ENCODE measurements around the gene TBC1D5. TPM values are rescaled to one million over a fixed set of nuclear protein-coding genes. Genes with fewer than 3 reads are reported as not detected.

Gene TBC1D5
- total RNA-seq, 2 donors from 2014 or later: 45.3 to 53.7 TPM

DNA sequence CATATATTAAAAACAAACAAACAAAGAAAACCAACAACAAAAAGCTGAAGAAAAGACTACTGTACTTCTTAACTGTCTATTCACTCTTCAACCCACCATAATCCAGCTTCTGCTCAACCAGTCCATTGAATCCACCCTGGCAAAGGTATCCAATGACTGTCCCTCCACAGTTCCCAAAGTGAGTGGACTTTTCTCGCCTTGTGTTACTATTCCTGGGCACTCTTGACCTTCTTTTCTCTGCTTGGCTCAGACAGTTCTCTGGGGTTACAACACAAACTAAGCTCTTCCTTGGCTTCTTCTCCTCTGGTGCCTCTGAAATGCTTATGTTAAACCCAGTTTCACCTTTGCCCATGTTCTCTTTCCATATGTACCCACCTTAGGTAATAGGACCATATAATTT, 437.5 kb downstream of the TBC1D5 start:
- no peak for DNase-seq (ENCODE audit: low spot score)
- intact Hi-C loops (cut with DNase I): no loop called here

DNA sequence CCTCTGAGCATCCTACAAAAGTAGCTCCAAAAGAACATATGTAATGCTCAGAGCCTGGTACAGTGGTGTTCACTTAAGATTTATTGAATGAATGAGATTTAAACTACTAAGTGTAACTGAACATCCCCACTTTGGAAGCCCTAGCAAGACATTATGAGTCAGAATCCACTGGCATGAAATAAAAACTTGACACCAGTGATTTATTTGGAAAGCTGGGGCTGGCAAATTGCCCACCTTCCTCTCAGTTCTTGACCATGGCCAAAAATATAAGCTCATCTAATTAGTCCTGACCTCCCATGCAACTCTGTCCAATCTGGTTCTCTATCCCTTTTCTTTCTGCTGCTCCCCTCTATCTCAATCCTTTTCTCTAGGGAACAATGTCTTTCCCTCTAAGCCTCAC, 439.7 kb downstream of the TBC1D5 start:
- DNase-seq (ENCODE audit: low spot score): no peak
- intact Hi-C loops (cut with DNase I): no loop called here

DNA sequence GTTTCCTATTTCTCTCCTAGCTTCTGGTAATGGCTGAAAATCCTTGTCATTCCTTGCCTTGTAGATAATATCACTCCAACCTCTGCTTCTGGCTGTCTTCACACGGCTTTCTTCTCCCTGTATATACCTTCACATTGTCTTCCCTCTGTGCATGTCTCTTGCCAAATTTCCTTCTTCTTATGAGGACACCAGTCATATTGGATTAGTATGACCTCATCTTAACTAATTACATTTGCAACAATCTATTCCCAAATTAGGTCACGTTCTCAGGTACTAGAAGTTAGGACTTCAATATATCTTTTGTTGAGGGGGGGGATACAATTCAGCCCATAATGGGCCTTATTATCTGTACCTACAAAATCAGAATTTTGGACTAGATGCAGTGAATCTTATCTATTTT, 440.3 kb downstream of the TBC1D5 start:
- no peak for DNase-seq (ENCODE audit: low spot score)
- intact Hi-C loops (cut with DNase I): no loop called here

DNA sequence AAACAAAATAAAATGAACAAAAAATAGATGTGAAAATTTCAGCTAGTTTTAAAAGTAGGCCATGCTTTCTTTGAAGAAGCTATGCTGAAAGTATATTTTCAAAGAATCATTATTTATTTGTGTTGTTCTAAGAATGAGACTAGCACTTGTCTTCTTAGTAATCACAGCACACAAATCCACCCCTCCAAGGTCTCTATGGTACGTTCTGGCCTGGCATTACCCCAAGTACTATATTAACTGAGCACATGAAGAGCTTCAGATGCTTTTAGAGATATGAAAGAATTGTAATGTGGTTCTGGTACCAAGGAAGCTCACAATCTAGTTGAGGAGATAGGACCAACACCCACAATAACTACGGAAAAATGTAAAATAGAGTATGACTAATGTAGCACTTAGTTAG, 441.2 kb downstream of the TBC1D5 start:
- intact Hi-C loops (cut with DNase I): no loop called here
- DNase-seq (ENCODE audit: low spot score): no peak

DNA sequence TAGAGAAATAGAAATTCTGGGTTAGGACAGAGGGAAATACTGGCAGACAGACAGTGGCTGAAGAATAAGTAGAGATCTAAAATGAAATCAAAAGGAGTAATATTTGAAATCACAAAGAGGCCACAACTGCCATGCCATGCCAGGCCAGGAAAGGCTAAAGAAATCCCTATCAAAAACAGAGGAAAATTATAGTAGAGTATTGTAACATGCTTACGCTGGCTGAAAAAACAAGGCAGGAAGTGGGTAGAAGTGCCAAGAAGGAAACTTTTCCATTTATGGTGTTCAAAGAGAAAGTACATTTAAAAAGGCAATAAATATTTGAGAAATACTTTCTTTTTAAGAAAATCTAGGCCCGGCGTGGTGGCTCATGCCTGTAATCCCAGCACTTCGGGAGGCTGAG, 442.0 kb downstream of the TBC1D5 start:
- DNase-seq (ENCODE audit: low spot score): no peak
- intact Hi-C loops (cut with DNase I): no loop called here

DNA sequence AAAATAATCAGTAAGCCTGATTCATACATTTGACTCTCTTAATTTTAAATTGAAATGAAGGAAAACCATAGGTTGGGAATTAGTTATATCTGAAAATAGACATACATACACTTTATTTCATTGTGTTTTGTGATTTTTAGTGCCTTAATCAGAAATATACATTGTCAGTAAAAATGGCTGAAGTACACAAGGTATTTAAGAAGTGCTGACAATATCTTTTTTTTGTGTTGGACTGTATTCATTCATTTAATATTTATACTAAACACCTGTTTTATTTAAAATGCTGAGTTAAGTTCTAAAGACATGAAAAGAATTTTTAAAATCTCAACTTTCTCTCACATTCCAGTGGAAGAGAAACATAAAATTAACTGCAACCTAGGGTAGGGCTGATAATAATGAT, 444.4 kb downstream of the TBC1D5 start:
- intact Hi-C loops (cut with DNase I): no loop called here
- no peak for DNase-seq (ENCODE audit: low spot score)

DNA sequence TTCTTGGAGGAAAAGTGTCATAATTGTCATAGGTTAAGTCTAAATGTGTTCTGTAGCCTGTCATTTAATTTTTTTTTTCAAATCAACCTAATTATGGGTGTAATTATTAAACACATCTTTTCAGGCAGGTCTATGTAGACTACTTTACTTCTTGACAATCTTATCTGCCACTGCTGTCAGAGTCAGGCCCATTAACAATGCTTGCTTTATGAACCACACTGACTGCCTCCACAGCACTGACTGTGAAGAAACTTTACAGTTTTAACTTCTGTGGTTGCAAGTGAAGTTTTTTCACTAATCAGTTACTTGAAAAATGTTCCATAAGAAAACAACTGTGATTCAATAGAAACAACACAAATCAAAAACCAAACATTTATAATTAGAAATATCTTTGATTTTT, 449.9 kb downstream of the TBC1D5 start:
- intact Hi-C loops (cut with DNase I): no loop called here
- no peak for DNase-seq (ENCODE audit: low spot score)

DNA sequence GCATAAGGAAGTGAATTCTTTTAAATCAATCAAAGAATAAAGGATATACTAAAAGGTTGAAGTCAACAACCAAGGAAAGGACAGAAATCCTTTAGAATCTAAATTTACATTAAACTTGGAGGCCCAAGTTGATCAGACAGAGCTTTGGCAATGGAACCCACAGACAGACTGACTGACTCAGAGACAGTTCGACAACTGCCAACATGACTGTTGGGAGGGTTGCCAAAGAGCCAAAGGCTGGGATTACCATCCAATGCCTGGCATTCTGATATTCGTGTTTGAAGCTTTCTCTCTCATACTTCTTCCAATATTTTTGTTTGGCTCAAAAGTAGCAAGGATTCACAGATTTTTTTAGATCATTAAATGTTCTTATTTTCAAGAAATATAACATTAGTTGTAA, 451.5 kb downstream of the TBC1D5 start:
- intact Hi-C loops (cut with DNase I): no loop called here
- DNase-seq (ENCODE audit: low spot score): no peak

DNA sequence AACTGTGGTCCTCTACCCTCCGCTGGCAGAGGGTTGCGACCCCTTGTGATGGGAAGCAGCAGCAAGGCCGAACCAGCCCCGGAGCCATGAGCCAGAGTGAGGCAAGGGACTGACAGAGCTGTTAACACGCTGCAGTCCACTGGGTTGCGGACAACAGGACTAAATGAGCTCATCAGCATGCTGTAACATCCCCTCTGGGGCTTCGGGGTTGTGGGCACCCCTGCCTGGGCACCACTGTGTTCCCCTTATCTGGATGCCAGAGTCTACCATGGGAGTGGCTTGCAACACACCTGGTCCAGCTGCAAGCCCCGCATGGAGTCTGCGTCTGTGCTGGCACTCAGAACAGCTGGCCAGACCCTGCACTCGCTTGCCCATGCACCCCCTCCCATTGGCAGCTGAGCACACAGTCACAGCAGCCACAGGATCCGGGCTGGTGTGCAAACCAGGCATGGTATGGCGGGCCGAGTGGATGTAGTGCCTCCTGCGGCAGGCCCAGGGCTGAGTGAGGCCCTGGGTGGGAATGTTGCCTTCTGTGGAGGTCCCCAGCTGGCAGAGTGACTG, 453.5 kb downstream of the TBC1D5 start:
- intact Hi-C loops (cut with DNase I): no loop called here
- no peak for DNase-seq (ENCODE audit: low spot score)

- intact Hi-C loops (cut with DNase I): no loop called here
These were observed 455.3 kb downstream of the TBC1D5 start for GRCh38 chr3:17287006-17287689.

DNA sequence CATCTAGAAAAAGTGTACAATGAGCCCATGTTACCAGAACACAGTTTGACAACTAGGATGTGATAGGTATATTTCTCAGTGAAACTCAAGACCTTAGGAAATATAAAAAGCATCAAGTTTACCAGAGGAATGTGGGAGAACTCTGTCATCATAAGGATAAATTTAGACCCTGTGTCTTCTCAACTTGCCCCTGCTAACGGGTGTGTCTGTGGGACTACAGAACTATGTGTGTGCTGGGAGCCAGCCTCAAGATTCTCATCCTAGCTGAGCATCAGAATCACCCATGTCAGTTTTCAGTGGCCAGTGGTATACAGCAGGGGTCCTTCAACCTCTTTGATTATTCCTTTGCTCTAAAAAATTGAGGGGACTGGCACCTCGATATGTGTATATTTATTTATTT, 464.4 kb downstream of the TBC1D5 start:
- intact Hi-C loops (cut with DNase I): no loop called here
- no peak for DNase-seq (ENCODE audit: low spot score)

More at GRCh38 chr3:17287006-17287689, 455.3 kb downstream of the TBC1D5 start:
- no peak for DNase-seq (ENCODE audit: low spot score)

DNA sequence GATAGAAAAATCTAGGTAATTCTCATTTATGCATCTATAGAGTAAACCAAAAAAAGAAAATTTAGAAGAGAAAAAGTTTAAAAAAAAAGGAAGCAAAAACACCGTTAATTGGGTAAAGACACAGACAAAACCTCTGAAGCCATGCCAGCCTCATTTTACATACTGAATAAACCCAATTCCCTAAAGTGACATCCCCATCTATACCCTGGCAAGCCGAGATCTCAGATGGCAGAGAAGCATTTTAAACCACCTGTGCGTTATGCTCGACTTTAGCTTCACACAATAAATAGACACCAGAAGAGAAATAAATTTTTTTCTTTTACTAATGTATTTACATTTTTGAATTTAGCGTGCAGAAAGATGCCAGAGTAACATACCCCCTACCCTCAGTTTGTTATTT, 475.6 kb downstream of the TBC1D5 start:
- intact Hi-C loops (cut with DNase I): loop anchor here in 1 of 2 donors (10.0 kb wide), 2 partner anchors 148 to 578 kb away; no protein-coding TSS in a partner anchor

GRCh38 chr3:17261627-17262369, 480.6 kb downstream of the TBC1D5 start:
- no peak for DNase-seq (ENCODE audit: low spot score)
- intact Hi-C loops (cut with DNase I): loop anchor here in 1 of 2 donors (10.0 kb wide), 2 partner anchors 153 to 583 kb away; no protein-coding TSS in a partner anchor

More for the DNA sequence above, 475.6 kb downstream of the TBC1D5 start:
- no peak for DNase-seq (ENCODE audit: low spot score)

DNA sequence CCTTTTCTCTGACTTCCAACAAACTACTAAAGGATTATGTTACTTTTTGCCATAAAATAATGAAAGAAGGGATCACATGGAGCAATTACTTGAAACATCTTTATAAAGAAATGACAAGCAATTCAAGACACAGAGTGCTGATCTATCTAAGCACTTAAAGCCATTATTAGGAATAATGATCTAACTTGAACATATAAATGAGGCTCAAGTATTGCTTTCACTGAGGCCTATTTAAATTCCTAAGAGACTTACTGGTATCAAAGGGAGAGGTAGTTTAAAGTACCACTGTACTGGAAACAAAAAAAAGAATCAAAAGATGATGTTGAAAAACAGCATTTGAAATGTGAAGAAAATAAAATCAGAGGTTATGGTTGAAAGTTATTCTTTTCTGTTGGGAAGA, 482.2 kb downstream of the TBC1D5 start:
- intact Hi-C loops (cut with DNase I): loop anchor here in 1 of 2 donors (10.0 kb wide), 2 partner anchors 155 to 585 kb away; no protein-coding TSS in a partner anchor

DNA sequence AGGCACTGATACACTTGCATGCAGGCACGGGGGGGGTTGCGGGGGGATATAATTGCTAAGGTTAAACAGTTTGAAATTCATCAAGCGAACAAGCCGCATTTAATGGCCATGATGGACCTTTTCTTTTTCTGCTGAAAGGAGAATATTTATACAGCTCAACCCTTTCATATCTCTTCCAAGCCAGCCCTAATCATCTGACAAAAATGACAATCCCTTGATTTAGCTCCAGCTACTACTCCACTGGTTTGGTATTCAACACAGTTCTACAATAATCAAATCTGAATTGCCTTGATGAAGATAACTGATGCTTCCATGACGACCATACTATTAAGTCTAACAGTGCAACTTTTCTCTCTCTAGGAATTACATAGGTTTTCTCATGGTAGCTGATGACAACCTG, 482.7 kb downstream of the TBC1D5 start:
- intact Hi-C loops (cut with DNase I): loop anchor here in 1 of 2 donors (10.0 kb wide), 2 partner anchors 155 to 585 kb away; no protein-coding TSS in a partner anchor
- DNase-seq (ENCODE audit: low spot score): no peak

More for the DNA sequence above, 482.2 kb downstream of the TBC1D5 start:
- no peak for DNase-seq (ENCODE audit: low spot score)

DNA sequence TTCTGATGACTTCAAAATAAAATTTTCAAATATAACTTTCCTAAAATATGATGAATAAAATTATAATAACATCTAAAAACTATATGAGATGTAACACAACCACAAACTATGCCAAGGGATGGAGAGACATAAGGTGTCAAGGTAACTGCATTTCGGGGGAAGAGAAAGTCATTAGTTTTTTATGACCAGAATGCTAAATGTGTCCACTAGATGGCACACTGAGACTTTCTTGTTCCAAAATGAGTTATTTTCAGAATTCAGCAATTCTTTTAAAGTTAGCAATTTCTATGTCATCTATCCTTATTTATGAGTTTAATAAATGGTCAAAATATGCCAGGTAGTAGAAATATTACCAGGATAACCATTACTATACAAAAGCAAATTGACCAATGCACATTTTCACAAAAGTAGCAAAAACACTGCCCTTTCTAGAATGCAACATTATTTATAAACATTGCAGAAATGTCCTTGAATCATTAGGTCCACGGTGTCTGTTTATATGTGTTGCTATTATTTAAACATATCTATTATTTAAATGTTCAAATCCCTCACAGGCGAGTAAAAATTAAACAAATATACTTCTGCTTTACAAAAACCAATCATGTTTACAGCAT, 483.5 kb downstream of the TBC1D5 start:
- intact Hi-C loops (cut with DNase I): no loop called here
- DNase-seq (ENCODE audit: low spot score): no peak

GRCh38 chr3:17257269-17257668, 485.2 kb downstream of the TBC1D5 start:
- intact Hi-C loops (cut with DNase I): no loop called here
- no peak for DNase-seq (ENCODE audit: low spot score)

- intact Hi-C loops (cut with DNase I): no loop called here
- DNase-seq (ENCODE audit: low spot score): no peak
These were observed 498.8 kb downstream of the TBC1D5 start for GRCh38 chr3:17243621-17244020.

- intact Hi-C loops (cut with DNase I): loop anchor here in 1 of 2 donors (10.0 kb wide), 1 partner anchor 635 kb away; the partner anchor contains the start of gene DAZL
- DNase-seq (ENCODE audit: low spot score): no peak
These were observed 503.0 kb downstream of the TBC1D5 start for GRCh38 chr3:17239417-17239816.

DNA sequence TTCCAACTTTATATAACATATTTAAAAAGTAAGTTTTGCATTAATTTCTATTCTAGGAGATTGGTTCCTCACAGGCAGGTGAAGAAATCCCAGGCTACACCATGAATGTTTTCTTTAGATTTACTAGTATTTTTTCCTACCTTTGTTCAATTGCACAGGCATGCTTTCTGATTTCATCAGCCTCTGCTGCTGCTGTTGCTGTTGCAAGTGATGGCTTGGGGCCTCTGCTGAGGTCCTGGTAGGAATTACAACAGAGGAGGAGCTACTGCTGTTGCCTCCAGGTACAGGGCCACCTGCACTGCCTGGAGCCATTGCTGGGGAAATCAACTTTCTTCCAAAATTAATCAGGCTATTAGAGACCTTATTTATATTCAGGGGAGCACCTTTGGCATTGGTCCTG, 504.4 kb downstream of the TBC1D5 start:
- intact Hi-C loops (cut with DNase I): loop anchor here in 1 of 2 donors (10.0 kb wide), 1 partner anchor 633 kb away; the partner anchor contains the start of gene DAZL
- DNase-seq (ENCODE audit: low spot score): no peak
